ENCODE results near the gene TMEM179B. TPM values are rescaled to one million over a fixed set of nuclear protein-coding genes. Genes with fewer than 3 reads are reported as not detected.

TMEM179B gene
- total RNA-seq, 4 donors from 2014 or later: 26.3 to 52.5 (median 44.3) TPM

DNA sequence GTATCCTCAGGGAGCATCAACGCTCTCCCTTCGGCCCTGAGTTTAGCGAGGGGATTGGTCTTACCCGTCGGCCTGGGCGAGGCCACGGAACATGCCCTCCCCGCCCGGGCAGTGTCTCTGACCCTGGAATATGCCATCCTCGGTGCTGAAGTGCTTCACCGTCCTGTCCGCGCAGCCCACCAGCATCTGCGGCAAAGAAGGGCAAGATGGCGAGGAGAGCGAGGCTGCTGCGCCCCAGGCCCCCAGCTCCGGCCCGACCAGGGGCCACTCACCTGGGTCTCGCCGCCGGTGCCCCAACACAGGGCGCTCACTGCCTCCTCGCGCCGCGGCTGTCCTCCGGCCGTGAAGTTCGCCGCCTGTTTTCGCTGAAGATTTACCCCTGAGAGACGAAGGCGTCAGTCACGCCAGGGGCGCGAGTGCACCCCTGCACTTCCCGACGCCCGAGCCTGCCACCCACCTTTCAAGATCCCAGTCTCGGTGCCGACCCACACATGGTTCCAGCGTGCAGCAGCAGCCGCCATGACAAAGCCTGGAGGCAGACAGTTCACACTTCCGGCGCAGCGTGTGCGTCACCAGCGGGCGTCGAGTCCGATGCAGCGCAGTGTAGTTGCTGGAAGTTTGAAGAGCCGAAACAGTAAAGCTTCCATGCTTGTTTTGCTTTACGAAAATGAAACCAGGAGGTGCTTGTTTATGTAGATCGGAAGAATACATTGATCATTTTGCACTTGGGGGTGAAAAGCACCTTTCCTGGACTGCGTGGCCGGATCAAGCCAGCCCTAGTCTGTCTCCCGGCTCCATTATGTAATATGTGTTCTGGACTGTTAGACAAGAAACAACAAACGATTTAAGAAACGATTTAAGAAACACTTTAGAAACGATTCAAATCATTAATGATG is 52.1 kb downstream of the TMEM179B start, which contains the start of gene WDR74:
TSS of gene WDR74 (minus strand) at position 541 of the 896 bp plus-strand sequence. CDS start at position 521, 20 bp downstream.
- DNase-seq (peak; percentile 85 to 89), ATAC-seq (peak; percentile 61 to 63)
- intact Hi-C loops (cut with DNase I; ENCODE audit: low total_unique reads): no loop called here
- no peaks in the 10 kb centered on the region for H3K27me3 ChIP-seq
- H3K9me3 ChIP-seq: no peaks in the 10 kb centered on the region
- peak within 1 kb of the TSS; percentile 82 to 100 (median 96) for H3K4me3 ChIP-seq
- TF ChIP-seq CTCF (IDR thresholded peaks at IDR 0.05 in 4 of 5, conservative IDR thresholded peaks at IDR 0.05 in 1 of 5): no peak
- peak; percentile 70 to 79 for TF ChIP-seq POLR2A (IDR thresholded peaks at IDR 0.05)
- in situ Hi-C loops (cut with MboI; ENCODE audit: low sequenced_read_pairs in 4 of 4): no loop called here
- peaks cover 20% of the 10 kb centered on the region in 2 donors for H3K4me1 ChIP-seq
- H3K27ac ChIP-seq: peak within 1 kb of the TSS; percentile 97 to 99 (median 98)
- H3K36me3 ChIP-seq: peaks cover 0 to 24% of the 10 kb centered on the region in 2 donors

Small RNA genes lying within 50 kb of the gene (microRNA-seq; reads per million reads assigned to microRNA genes)
- gene MIR6514 (ENCODE audit: borderline replicate concordance in 2 of 2) (2.4 to 4.3 reads per million in 2 donors), gene MIR6748 (ENCODE audit: borderline replicate concordance in 2 of 2) (0 reads per million in 2 donors)

Other genes starting within 250 kb of the TMEM179B start
- 1,000 to 10,000 TPM in 1 of 4 donors, 100 to 1,000 TPM in 3; 374 to 1,261 (median 571) TPM for gene AHNAK, start 240.6 kb upstream of the TMEM179B start, total RNA-seq
- 1,000 to 10,000 TPM; 1,797 to 2,946 (median 1,897) TPM for gene EEF1G, start 213.5 kb upstream of the TMEM179B start, total RNA-seq
- gene TUT1, start 195.9 kb upstream of the TMEM179B start, total RNA-seq: 10 to 100 TPM in 3 of 4 donors, 1 to 10 TPM in 1; 7.8 to 15.7 (median 11.7) TPM
- gene MTA2, start 185.5 kb upstream of the TMEM179B start, total RNA-seq: 10 to 100 TPM; 28.0 to 47.1 (median 31.7) TPM
- gene EML3, start 174.6 kb upstream of the TMEM179B start, total RNA-seq: 1 to 10 TPM; 4.7 to 7.9 (median 7.0) TPM
- 1 to 10 TPM; 1.6 to 3.7 (median 2.7) TPM for gene ROM1, start 174.1 kb upstream of the TMEM179B start, total RNA-seq
- 10 to 100 TPM in 2 of 4 donors, 1 to 10 TPM in 2; 4.4 to 21.4 (median 9.8) TPM for gene B3GAT3, start 165.4 kb upstream of the TMEM179B start, total RNA-seq
- 10 to 100 TPM; 41.3 to 65.1 (median 59.5) TPM for gene GANAB, start 140.8 kb upstream of the TMEM179B start, total RNA-seq
- gene INTS5, start 134.1 kb upstream of the TMEM179B start, total RNA-seq: 10 to 100 TPM; 17.3 to 28.3 (median 21.3) TPM
- gene C11orf98, start 122.2 kb upstream of the TMEM179B start, total RNA-seq: 10 to 100 TPM; 36.1 to 44.7 (median 41.3) TPM
- 1 to 10 TPM; 1.7 to 4.5 (median 2.8) TPM for gene CSKMT, start 122.1 kb upstream of the TMEM179B start, total RNA-seq
- 10 to 100 TPM in 2 of 4 donors, 1 to 10 TPM in 2; 6.4 to 11.7 (median 9.0) TPM for gene UQCC3, start 115.7 kb upstream of the TMEM179B start, total RNA-seq
- gene LBHD1, start 115.1 kb upstream of the TMEM179B start, total RNA-seq: 1 to 10 TPM in 2 of 4 donors, under 1 TPM in 2; 0.82 to 2.1 (median 1.1) TPM
- gene UBXN1, start 108.3 kb upstream of the TMEM179B start, total RNA-seq: 100 to 1,000 TPM; 216 to 450 (median 265) TPM
- 1 to 10 TPM; 3.7 to 6.4 (median 5.9) TPM for gene LRRN4CL, start 97.9 kb upstream of the TMEM179B start, total RNA-seq
- gene BSCL2, start 80.0 kb upstream of the TMEM179B start, total RNA-seq: 100 to 1,000 TPM in 1 of 4 donors, 10 to 100 TPM in 3; 33.4 to 114 (median 55.6) TPM
- not detected for gene GNG3, start 79.7 kb upstream of the TMEM179B start, total RNA-seq
- 10 to 100 TPM in 3 of 4 donors, 1 to 10 TPM in 1; 4.8 to 14.9 (median 11.8) TPM for gene HNRNPUL2, start 59.9 kb upstream of the TMEM179B start, total RNA-seq
- gene TTC9C, start 58.9 kb upstream of the TMEM179B start, total RNA-seq: 10 to 100 TPM; 11.5 to 16.3 (median 14.1) TPM
- gene ZBTB3, start 33.2 kb upstream of the TMEM179B start, total RNA-seq: 10 to 100 TPM in 1 of 4 donors, 1 to 10 TPM in 3; 5.6 to 10.5 (median 7.7) TPM
- 10 to 100 TPM; 25.2 to 45.5 (median 29.6) TPM for gene POLR2G, start 25.8 kb upstream of the TMEM179B start, total RNA-seq
- 10 to 100 TPM; 13.5 to 43.2 (median 21.4) TPM for gene TAF6L, start 16.0 kb upstream of the TMEM179B start, total RNA-seq
- gene TMEM223, start 4.6 kb downstream of the TMEM179B start, total RNA-seq: 10 to 100 TPM; 17.1 to 41.6 (median 23.8) TPM
- gene NXF1, start 18.0 kb downstream of the TMEM179B start, total RNA-seq: 10 to 100 TPM; 27.2 to 47.1 (median 46.1) TPM
- 10 to 100 TPM; 16.2 to 26.0 (median 24.9) TPM for gene STX5, start 44.6 kb downstream of the TMEM179B start, total RNA-seq
- gene TEX54, start 45.4 kb downstream of the TMEM179B start, total RNA-seq: not detected
- gene WDR74, start 52.2 kb downstream of the TMEM179B start, total RNA-seq: 100 to 1,000 TPM in 1 of 4 donors, 10 to 100 TPM in 3; 66.4 to 133 (median 87.0) TPM
- 100 to 1,000 TPM; 158 to 278 (median 189) TPM for gene SLC3A2, start 93.5 kb downstream of the TMEM179B start, total RNA-seq
- gene CHRM1, start 134.0 kb downstream of the TMEM179B start, total RNA-seq: not detected
- gene SLC22A6, start 197.6 kb downstream of the TMEM179B start, total RNA-seq: not detected
- gene SLC22A8, start 228.4 kb downstream of the TMEM179B start, total RNA-seq: not detected

All from gastrocnemius medialis (tissue), 4 donors.